Left hindlimb (tissue), 1 donor: ENCODE data around the gene ZNF224.
A peak's percentile ranks its signal among the peaks of the same experiment; 100 is the strongest.

ENCODE experiments used
- DNase-seq: peaks from one replicate; pipeline ENCODE4 v3.0.0-alpha.2; 2018

The ZNF224 gene

GRCh38 chr19:44141191-44142058 lies 47.3 kb downstream of the ZNF224 start, which contains the start of gene ZNF234:
TSS of gene ZNF234 (plus strand) at chr19:44141554. CDS start at chr19:44144633, 3,079 bp downstream.
- peak; percentile 92 for DNase-seq

- no peak for DNase-seq
Observed at GRCh38 chr19:44142059-44142433, 47.9 kb downstream of the ZNF224 start.

- DNase-seq: no peak
Observed at GRCh38 chr19:44149776-44150175, 55.6 kb downstream of the ZNF224 start.

- no peak for DNase-seq
Observed at GRCh38 chr19:44151491-44151890, 57.3 kb downstream of the ZNF224 start.

- DNase-seq: no peak
Observed at GRCh38 chr19:44156475-44156874, 62.3 kb downstream of the ZNF224 start.
